Activated naive CD4-positive, alpha-beta T cell (primary cell): ENCODE results near the gene TMEM40.
"Not testable (repeated sequence)": the region's sequence is repeated elsewhere in the genome, so short reads cannot be mapped to it uniquely, and the experiment has no call there.

Experiments
- DNase-seq, 4 experiments: peaks; one replicate each; lab custom pipeline; 2025; lab: John Stamatoyannopoulos, UW

Gene TMEM40

GRCh38 chr3:12759097-12759679 is at the start of gene TMEM40:
TSS of gene TMEM40 (minus strand) at chr3:12759259. CDS start at chr3:12749832, 9,427 bp downstream.
- no peak for DNase-seq

GRCh38 chr3:12808587-12808986 is 49.5 kb upstream of the TMEM40 start:
- DNase-seq = no peak

DNA sequence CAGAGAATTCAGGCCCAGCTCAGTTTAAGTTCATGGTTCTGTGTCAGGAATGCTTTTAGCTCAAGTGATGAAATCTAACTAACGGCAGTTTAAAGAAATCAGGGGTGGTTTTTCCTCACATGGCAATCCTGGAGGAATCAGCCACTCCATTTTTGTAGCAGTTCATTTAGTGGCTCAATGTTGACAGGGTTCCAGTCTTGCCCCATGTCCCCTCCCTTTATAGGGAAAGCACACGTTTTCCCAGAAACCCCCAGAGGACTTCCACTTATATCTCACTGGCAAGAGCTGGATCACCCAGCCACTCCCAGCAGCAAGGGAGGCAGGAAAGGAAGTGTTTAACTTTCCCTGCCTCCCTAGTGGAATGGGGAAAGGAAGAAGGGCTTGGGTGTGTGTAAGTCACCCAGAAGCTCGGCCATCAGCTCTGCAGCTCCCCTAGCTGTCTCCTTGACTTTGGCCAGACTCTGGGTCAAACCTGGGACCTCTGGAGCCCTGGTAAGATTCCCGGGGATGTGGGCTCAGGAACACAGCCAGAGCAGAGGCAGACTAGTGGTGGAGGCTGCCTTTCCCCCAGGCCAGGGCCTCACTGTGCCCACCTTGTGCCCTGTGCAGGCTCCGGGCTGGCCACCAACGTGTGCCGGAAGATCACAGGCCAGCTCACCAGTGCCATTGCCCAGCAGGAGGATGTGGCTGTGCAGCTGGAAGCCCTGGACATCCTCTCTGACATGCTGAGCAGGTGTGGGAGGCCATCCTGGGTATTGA is 48.7 kb upstream of the TMEM40 start:
- DNase-seq = no peak

DNA sequence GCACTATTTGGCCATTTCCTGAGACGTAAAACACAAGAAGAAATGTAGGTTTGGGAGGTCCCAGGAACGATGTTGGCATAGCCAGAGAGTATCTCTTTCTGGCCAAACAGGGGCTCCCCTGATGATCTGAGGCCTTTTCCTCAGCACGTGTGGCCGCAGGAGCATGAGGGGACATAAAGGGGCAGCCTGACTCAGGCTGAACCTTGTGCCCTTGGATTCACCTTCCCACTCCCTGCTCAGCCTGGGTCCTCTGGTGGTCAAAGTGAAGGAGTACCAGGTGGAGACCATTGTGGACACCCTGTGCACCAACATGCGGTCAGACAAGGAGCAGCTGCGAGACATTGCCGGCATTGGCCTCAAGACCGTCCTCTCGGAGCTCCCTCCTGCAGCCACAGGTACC is 48.0 kb upstream of the TMEM40 start:
- DNase-seq = no peak

DNA sequence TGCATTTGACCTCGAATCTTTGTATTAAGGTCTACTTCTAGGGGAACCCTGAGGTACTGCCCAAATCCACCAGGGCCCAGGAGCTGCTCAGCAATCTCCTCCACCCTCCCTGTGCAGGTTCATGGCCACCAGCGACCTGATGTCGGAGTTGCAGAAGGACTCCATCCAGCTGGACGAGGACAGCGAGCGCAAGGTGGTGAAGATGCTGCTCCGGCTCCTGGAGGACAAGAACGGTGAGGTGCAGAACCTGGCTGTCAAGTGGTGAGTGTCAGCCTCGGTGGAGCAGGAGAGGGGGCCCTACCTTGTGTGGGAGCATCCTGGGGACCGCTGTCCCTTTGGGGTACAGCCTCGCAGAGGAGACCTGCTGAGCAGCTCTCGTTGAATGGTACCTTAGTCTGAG is 44.3 kb upstream of the TMEM40 start:
- no peak for DNase-seq

DNA sequence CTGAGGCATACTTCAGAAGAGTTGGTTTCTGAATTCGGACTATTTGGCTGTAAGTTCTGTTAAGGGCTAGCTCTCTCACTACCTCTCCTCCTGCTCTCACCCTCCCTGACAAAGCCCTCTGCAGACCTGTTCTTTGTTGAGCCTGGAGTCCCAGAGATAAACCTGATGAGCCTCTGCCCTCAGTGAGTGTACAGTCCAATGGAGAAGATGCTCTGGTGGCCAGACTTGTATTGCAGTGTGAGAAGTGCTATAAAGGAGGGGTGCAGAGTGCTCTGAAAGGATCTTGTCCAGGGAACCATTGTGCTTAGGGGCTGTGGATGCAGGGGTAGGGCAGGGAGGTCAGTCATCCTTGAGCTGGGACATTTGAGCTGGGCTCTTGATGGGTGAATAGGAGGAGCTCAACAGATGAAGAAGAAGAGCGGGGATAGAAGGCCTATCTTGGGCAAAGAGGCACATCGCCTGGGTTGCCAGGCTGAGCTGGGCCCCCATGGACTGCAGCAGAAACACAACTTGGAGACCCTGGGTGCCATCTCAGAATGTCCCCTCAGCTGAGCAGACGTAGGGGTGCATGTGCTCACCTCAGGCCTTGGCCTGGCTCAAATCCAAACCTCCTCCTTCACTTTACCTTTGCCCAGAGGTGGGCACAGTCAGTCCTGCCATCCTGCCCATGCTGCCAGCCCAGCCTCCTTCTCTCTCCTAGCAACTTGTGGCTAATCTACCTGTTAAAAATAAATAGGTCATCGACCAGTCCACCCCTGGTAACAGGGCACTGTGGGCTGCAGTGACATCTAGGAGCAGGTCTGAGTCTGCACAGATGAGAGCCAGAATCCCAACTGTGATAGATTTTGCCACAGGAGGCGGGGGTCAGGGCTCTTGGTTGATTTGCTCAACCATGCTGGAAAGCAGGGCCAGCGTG is 40.7 kb upstream of the TMEM40 start:
- DNase-seq = no peak

GRCh38 chr3:12798559-12799179 is 39.6 kb upstream of the TMEM40 start:
- no peak for DNase-seq

DNA sequence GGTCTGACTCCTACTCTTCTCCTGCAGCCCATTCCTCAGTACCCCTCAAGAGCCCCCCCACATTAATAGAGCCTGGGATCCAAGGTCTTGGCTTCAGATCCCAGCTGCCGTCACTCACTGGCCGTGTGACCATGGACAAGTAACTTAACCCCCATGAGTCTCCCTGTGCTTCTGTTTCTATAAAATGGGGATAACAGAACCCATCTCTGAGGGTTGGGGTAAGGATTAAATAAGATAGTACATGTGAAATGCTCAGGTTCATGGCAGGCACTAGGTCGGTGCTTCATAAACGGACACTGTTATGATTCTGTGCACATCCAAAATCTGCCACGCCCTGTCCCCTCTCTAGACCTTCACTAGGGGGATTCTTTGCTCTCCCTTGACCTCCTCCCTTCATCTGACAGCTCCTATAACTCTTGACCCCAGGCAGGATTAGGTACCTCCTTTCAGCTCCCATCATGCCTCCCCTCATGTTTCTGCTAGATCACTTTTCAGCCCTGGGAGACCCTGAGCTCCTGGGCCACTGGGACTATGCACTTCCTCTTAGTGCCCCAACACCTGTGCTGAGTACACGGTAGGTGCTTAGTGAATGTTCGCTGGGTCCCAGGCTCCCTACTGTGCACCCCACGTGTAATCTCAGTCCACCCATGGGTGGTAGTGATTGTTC is 39.0 kb upstream of the TMEM40 start:
- no peak for DNase-seq

DNA sequence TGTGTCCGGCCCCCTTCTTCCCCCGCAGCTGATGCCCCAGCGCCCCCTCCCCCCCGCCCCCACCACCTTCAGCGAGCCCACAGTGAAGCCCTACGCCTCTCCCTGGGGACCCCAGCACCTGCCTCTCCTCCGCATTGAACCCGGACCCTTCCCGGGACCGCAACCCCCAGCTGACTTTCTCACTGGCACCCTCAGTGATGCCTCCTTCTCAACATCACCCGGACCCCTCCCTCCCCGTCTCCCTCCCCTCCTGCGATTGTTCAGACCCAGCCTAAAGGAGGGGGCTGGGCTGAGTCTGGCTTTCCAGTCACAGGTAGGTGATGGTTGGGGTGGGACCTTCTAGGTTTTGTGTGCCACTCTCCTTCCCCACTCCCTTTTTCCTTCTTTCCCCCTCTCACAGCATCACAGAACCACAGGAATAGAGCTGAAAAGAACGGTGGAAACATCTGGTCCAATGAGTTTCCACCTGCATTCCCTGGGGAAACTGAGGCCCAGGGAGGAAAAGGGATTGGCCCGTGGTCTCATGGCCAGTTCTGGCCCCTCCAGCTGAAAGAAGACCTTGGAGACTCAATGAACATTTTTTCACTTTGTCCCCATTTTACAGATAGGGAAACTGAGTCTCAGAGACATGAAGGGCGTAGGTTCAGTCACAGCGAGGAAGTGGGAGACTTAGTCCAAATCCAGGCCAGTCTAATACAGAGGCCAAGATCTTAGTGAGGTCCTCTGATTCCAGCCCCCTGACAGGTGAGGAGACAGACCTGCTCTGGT is 38.2 kb upstream of the TMEM40 start:
- DNase-seq = no peak

DNA sequence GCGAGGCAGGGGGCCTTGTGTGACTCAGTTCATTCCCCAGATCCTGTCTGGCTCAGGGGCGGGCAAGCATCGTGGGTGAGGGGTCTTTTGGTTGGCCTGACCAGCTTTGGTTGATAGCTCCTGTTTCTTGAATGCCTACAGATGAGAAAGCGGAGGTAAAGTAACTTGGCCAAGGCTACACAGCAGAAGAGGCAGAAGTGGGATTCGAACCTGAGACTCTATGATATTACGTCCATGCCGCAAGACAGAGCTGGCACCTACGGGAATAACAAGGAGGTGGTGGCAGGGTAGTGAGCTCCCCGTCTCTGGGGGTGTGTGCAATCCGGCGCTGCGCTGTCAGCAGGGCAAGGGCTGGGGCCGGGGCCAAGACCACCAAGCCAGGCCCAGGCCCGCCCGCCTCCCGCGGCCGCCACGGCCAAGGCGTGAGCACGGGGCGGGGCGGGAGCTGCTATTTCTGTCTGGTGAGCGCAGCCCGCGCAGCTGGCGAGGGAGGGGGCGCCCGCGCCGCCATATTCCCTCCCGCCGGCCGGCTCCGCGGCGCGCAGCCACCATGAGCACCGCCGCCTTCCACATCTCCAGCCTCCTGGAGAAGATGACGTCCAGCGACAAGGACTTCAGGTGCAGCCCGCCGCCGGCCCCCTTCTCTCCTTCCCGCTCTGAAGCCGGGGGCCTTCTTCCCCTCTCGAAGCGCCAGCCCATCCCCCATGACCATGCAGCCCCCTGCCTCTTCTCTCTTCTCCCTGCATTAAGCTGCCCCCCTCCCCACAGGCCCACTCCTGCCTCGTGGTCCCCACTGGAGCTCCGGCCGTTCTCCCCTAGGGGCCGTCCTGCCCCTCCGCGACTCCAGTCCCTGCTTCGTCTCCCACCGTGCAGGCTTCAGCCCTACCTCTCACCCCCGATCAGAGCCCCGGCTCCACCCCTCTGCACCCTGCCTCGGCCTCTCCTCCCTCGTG is 37.4 kb upstream of the TMEM40 start, which contains the start of gene CAND2:
Gene CAND2, plus strand, starts transcription at position 510 of the 953 bp plus-strand sequence. Its CDS starts 41 bp downstream, at position 551.
- peak in 2 of 4 experiments; percentile 4 to 43 for DNase-seq

DNA sequence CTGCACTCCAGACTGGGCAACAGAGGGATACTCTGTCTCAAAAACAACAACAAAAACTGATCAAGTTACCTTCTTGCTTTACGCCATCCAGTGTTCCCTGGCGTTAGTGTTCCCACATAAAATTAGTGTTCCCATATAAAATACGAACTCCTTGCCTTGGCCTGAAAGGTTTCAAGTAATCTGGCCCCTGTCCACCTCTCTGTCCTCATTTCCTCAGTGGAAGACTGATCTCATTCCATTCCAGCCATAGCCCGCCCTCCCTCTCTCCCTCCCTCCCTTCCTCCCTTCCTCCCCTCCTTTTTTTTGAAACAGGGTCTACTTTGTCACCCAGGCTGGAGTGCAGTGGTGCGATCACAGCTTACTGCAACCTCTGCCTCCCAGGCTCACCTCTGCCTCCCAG is 34.6 kb upstream of the TMEM40 start:
- DNase-seq = no peak

DNA sequence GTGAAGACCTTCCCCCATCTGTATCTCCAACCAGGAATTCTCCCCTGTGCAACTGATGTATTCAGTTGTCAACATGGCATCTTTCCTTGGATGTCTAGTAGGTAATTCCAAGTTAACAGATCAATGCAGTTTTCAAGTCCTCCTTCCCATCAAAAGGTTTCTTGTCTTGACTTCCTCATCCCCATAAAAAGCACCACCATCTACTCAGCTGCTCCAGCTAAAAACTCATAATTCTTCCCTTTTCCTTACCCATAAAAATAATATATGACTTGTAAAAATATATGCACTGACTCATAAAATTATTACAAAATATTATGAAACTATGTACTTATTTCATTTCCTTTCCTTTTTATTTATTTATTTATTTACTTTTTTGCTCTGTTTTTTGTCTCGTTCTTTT is 32.4 kb upstream of the TMEM40 start:
- no peak for DNase-seq

DNA sequence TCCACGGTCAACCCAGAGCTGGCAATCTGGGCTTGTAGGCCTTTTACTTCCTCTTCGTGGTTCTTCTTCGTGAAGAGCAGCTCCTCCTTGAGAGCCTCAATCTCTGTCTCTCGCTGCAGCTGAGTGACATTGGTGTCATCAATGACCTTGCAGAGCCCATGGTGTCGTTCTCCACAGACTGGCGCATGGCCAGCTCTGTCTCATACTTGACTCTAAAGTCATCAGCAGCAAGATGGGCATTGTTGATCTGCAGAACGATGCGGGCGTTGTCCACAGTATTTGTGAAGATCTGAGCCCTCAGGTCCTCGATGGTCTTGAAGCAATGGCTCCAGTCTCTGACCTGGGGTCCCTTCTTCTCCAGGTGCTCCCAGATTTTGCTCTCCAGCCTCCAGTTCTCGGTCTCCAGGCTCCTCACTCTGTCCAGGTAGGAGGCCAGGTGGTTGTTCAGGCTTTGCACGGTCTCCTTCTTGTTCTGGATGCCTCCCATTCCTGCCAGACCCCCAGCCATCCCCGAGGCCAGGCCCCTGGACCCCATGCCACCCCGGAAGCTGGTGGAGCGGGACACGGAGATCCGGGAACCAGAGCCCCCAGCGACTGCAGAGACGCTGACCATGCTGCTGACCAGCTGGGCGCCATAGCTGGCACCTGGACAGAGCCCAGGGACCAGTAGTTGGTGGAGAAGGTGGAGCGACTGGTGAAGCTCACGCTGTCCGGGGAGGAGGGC is 29.1 kb upstream of the TMEM40 start:
- not testable (repeated sequence) for DNase-seq

DNA sequence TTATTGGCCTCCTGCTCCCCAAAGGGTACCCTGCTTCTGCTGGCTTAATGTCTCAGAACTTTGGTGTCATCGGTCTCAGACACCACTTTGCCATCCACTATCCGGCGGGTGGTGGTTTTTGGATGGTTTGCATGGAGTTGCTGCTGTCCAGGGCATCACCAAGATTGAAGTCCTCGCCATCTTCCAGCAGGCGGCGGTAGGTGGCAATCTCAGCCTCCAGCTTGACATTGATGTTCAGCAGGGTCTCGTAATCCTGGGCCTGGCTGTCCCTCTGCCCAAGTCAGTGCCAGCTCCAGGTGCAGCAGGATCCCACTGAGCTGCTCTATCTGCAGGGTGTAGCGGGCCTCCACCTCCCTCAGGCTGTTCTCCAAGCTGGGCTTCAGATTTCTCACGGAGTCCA is 28.3 kb upstream of the TMEM40 start:
- DNase-seq = peak in 3 of 4 experiments; percentile 42 to 64 (median 42)

- DNase-seq = no peak
Observed at GRCh38 chr3:12785096-12785495, 26.0 kb upstream of the TMEM40 start.

GRCh38 chr3:12782172-12782815 is 23.2 kb upstream of the TMEM40 start:
- DNase-seq = no peak

- no peak for DNase-seq
Observed at GRCh38 chr3:12780751-12781150, 21.7 kb upstream of the TMEM40 start.

GRCh38 chr3:12777171-12777570 is 18.1 kb upstream of the TMEM40 start:
- no peak for DNase-seq
